ENCODE data around the gene GALNTL6.

Gene GALNTL6

GRCh38 chr4:172147687-172148086, 334.5 kb downstream of the GALNTL6 start:
- DNase-seq: peak; percentile 36 to 64 (median 51)
- Histone ChIP-seq H3K4me3 (ENCODE audit: control insufficient read depth in 1 of 7, extremely low read depth in 1 of 7, insufficient read depth in 4 of 7, low read depth in 2 of 7, low read length in 6 of 7) (peak overlapping the region in 2 of 7 experiments; percentile 8 to 55), H3K27me3 (replicated peaks in 2 of 5; ENCODE audit: control insufficient read depth in 4 of 5, insufficient read depth in 5 of 5, low read length in 4 of 5) (no peaks in the 10 kb centered on the region), H3K4me1 (ENCODE audit: control extremely low read depth in 1 of 4, control insufficient read depth in 4 of 4, insufficient read depth in 4 of 4, low read length in 3 of 4) (peaks cover 6 to 28% (median 9%) of the 10 kb centered on the region in 4 experiments), H3K27ac (ENCODE audit: insufficient read depth in 1 of 2, low read depth in 1 of 2, low read length in 2 of 2, poor library complexity in 1 of 2, severe bottlenecking in 2 of 2) (no peak overlapping the region), H3K36me3 (ENCODE audit: control insufficient read depth in 4 of 4, insufficient read depth in 4 of 4, low read length in 3 of 4) (no peaks in the 10 kb centered on the region), H3K9me3 (ENCODE audit: control extremely low read depth in 1 of 5, control insufficient read depth in 4 of 5, insufficient read depth in 2 of 5, low read depth in 1 of 5, low read length in 4 of 5) (no peaks in the 10 kb centered on the region)
- POLR2A ChIA-PET: no interaction called here
- CTCF ChIA-PET: interaction anchor here (1.1 to 1.5 kb wide), 4 partner anchors 10 to 302 kb away, joined by 3 to 4 read pairs (median 3); no protein-coding TSS in a partner anchor
- 14% methylated on average over 1 of the region's 2 CpGs for WGBS (ENCODE audit: insufficient coverage)

- CTCF ChIA-PET: interaction anchor here (1.0 to 2.4 kb wide), 4 partner anchors 11 to 303 kb away, joined by 3 to 8 read pairs (median 3); no protein-coding TSS in a partner anchor
- whole genome bisulfite sequencing (ENCODE audit: insufficient coverage): 77% methylated on average over 5 of the region's 5 CpGs
Measured at GRCh38 chr4:172149329-172149728, 336.1 kb downstream of the GALNTL6 start.

DNA sequence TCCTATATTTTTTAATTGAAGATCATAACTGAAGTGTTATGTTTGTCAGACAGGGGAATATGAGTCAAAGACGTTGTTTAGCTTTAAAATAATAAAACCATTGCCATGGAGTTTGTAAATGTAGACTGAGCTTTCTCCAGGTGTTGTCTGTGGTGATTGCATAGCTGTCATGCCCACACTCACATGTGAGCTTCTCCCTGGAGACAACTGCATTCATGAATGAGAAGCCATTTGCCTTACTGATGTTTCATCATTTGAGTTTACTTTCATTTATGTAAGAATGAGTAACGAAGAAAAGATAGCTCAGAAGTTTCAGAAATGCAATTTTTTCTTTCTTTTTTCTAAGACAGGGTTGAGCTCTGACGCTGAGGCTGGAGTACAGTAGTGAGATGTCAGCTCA, 339.1 kb downstream of the GALNTL6 start:
- 100% methylated on average over 1 of the region's 3 CpGs for WGBS (ENCODE audit: insufficient coverage)
- ChIA-PET POLR2A (no interaction called here), CTCF (interaction anchor here (0.8 kb wide), 1 partner anchor 47 kb away, joined by 4 read pairs; no protein-coding TSS in a partner anchor)
- Histone ChIP-seq H3K27ac (ENCODE audit: insufficient read depth in 1 of 2, low read depth in 1 of 2, low read length in 2 of 2, poor library complexity in 1 of 2, severe bottlenecking in 2 of 2) (no peak overlapping the region), H3K4me3 (ENCODE audit: control insufficient read depth in 1 of 7, extremely low read depth in 1 of 7, insufficient read depth in 4 of 7, low read depth in 2 of 7, low read length in 6 of 7) (no peak overlapping the region), H3K36me3 (ENCODE audit: control insufficient read depth in 4 of 4, insufficient read depth in 4 of 4, low read length in 3 of 4) (no peaks in the 10 kb centered on the region), H3K4me1 (ENCODE audit: control extremely low read depth in 1 of 4, control insufficient read depth in 4 of 4, insufficient read depth in 4 of 4, low read length in 3 of 4) (peaks cover 0 to 5% (median 2%) of the 10 kb centered on the region in 4 experiments), H3K9me3 (ENCODE audit: control extremely low read depth in 1 of 5, control insufficient read depth in 4 of 5, insufficient read depth in 2 of 5, low read depth in 1 of 5, low read length in 4 of 5) (no peaks in the 10 kb centered on the region), H3K27me3 (replicated peaks in 2 of 5; ENCODE audit: control insufficient read depth in 4 of 5, insufficient read depth in 5 of 5, low read length in 4 of 5) (no peaks in the 10 kb centered on the region)
- DNase-seq: no peak

More at GRCh38 chr4:172149329-172149728, 336.1 kb downstream of the GALNTL6 start:
- H3K27me3 ChIP-seq (replicated peaks in 2 of 5; ENCODE audit: control insufficient read depth in 4 of 5, insufficient read depth in 5 of 5, low read length in 4 of 5): no peaks in the 10 kb centered on the region
- H3K27ac ChIP-seq (ENCODE audit: insufficient read depth in 1 of 2, low read depth in 1 of 2, low read length in 2 of 2, poor library complexity in 1 of 2, severe bottlenecking in 2 of 2): no peak overlapping the region
- no peaks in the 10 kb centered on the region for H3K36me3 ChIP-seq (ENCODE audit: control insufficient read depth in 4 of 4, insufficient read depth in 4 of 4, low read length in 3 of 4)
- POLR2A ChIA-PET: no interaction called here
- no peak for DNase-seq
- H3K4me3 ChIP-seq (ENCODE audit: control insufficient read depth in 1 of 7, extremely low read depth in 1 of 7, insufficient read depth in 4 of 7, low read depth in 2 of 7, low read length in 6 of 7): no peak overlapping the region
- H3K4me1 ChIP-seq (ENCODE audit: control extremely low read depth in 1 of 4, control insufficient read depth in 4 of 4, insufficient read depth in 4 of 4, low read length in 3 of 4): peaks cover 0 to 14% (median 4%) of the 10 kb centered on the region in 4 experiments
- H3K9me3 ChIP-seq (ENCODE audit: control extremely low read depth in 1 of 5, control insufficient read depth in 4 of 5, insufficient read depth in 2 of 5, low read depth in 1 of 5, low read length in 4 of 5): no peaks in the 10 kb centered on the region

GRCh38 chr4:172153719-172154118, 340.5 kb downstream of the GALNTL6 start:
- DNase-seq: peak in 2 of 3 donors; percentile 31 to 36
- 70% methylated on average over 1 of the region's 4 CpGs for WGBS (ENCODE audit: insufficient coverage)
- CTCF ChIA-PET: no interaction called here
- Histone ChIP-seq H3K36me3 (ENCODE audit: control insufficient read depth in 4 of 4, insufficient read depth in 4 of 4, low read length in 3 of 4) (no peaks in the 10 kb centered on the region), H3K4me1 (ENCODE audit: control extremely low read depth in 1 of 4, control insufficient read depth in 4 of 4, insufficient read depth in 4 of 4, low read length in 3 of 4) (peaks cover 0 to 3% (median 0%) of the 10 kb centered on the region in 4 experiments), H3K9me3 (ENCODE audit: control extremely low read depth in 1 of 5, control insufficient read depth in 4 of 5, insufficient read depth in 2 of 5, low read depth in 1 of 5, low read length in 4 of 5) (no peaks in the 10 kb centered on the region), H3K4me3 (ENCODE audit: control insufficient read depth in 1 of 7, extremely low read depth in 1 of 7, insufficient read depth in 4 of 7, low read depth in 2 of 7, low read length in 6 of 7) (no peak overlapping the region), H3K27me3 (replicated peaks in 2 of 5; ENCODE audit: control insufficient read depth in 4 of 5, insufficient read depth in 5 of 5, low read length in 4 of 5) (no peaks in the 10 kb centered on the region), H3K27ac (ENCODE audit: insufficient read depth in 1 of 2, low read depth in 1 of 2, low read length in 2 of 2, poor library complexity in 1 of 2, severe bottlenecking in 2 of 2) (no peak overlapping the region)
- POLR2A ChIA-PET: no interaction called here

DNA sequence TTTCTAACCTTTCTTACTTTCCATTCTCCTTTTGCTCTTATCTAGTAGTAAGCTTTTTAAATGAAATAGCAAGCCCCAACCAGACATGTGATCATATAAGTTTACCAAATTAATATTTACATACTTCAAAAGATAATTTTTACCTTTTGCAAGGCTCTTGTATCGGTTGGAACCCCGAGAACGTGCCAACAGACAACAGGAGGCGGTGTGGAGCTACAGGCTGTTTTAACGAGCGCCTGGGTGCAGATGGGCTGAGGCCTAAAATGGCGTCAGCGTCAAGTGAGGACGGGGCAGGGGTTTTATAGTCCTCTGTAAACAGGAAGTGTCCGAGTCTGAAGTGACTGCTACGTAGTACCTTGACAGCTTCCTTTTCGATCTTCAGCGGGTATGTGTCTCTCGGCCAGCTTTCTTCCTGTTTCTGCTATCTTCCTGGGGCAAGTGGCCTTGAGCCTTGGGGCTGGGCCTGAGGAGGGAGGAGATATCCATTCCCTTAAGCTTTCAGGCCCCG, 342.7 kb downstream of the GALNTL6 start:
- WGBS (ENCODE audit: insufficient coverage): 83% methylated on average over 13 of the region's 15 CpGs
- peak in 1 of 3 donors; percentile 27 for DNase-seq
- no peak overlapping the region for H3K4me3 ChIP-seq (ENCODE audit: control insufficient read depth in 1 of 7, extremely low read depth in 1 of 7, insufficient read depth in 4 of 7, low read depth in 2 of 7, low read length in 6 of 7)
- no peaks in the 10 kb centered on the region for H3K36me3 ChIP-seq (ENCODE audit: control insufficient read depth in 4 of 4, insufficient read depth in 4 of 4, low read length in 3 of 4)
- H3K4me1 ChIP-seq (ENCODE audit: control extremely low read depth in 1 of 4, control insufficient read depth in 4 of 4, insufficient read depth in 4 of 4, low read length in 3 of 4): peaks cover 0 to 3% (median 0%) of the 10 kb centered on the region in 4 experiments
- H3K27me3 ChIP-seq (replicated peaks in 2 of 5; ENCODE audit: control insufficient read depth in 4 of 5, insufficient read depth in 5 of 5, low read length in 4 of 5): no peaks in the 10 kb centered on the region
- POLR2A ChIA-PET: interaction anchor here (0.7 kb wide), 1 partner anchor 119 kb away, joined by 3 read pairs; no protein-coding TSS in a partner anchor
- CTCF ChIA-PET: no interaction called here
- no peaks in the 10 kb centered on the region for H3K9me3 ChIP-seq (ENCODE audit: control extremely low read depth in 1 of 5, control insufficient read depth in 4 of 5, insufficient read depth in 2 of 5, low read depth in 1 of 5, low read length in 4 of 5)
- H3K27ac ChIP-seq (ENCODE audit: insufficient read depth in 1 of 2, low read depth in 1 of 2, low read length in 2 of 2, poor library complexity in 1 of 2, severe bottlenecking in 2 of 2): no peak overlapping the region

DNA sequence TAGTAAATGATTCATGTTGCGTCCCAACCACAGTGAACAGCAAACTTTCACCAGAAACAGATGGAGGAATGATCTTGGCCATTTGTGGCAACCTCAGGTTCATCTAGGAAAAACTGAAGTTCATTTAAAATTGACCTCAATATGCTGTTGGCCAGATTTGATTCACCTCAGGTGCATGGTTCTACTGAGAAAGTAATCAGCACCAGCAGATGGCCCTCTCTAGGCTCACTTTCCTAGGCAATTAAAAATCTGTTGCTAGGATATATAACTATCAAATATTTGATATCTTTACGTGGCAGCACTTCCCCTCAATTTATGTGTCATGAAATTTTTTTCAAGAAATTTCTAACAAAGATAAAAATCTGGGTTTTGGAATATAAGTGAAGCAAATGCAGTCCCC, 344.7 kb downstream of the GALNTL6 start:
- 100% methylated on average over 1 of the region's 2 CpGs for WGBS (ENCODE audit: insufficient coverage)
- peak; percentile 10 to 80 (median 73) for DNase-seq
- ChIA-PET POLR2A (no interaction called here), CTCF (interaction anchor here (1.5 kb wide), 1 partner anchor 11 kb away, joined by 3 read pairs; no protein-coding TSS in a partner anchor)
- peaks cover 0 to 3% (median 0%) of the 10 kb centered on the region in 4 experiments for H3K4me1 ChIP-seq (ENCODE audit: control extremely low read depth in 1 of 4, control insufficient read depth in 4 of 4, insufficient read depth in 4 of 4, low read length in 3 of 4)
- no peaks in the 10 kb centered on the region for H3K36me3 ChIP-seq (ENCODE audit: control insufficient read depth in 4 of 4, insufficient read depth in 4 of 4, low read length in 3 of 4)
- no peak overlapping the region for H3K27ac ChIP-seq (ENCODE audit: insufficient read depth in 1 of 2, low read depth in 1 of 2, low read length in 2 of 2, poor library complexity in 1 of 2, severe bottlenecking in 2 of 2)
- H3K27me3 ChIP-seq (replicated peaks in 2 of 5; ENCODE audit: control insufficient read depth in 4 of 5, insufficient read depth in 5 of 5, low read length in 4 of 5): no peaks in the 10 kb centered on the region
- no peak overlapping the region for H3K4me3 ChIP-seq (ENCODE audit: control insufficient read depth in 1 of 7, extremely low read depth in 1 of 7, insufficient read depth in 4 of 7, low read depth in 2 of 7, low read length in 6 of 7)
- H3K9me3 ChIP-seq (ENCODE audit: control extremely low read depth in 1 of 5, control insufficient read depth in 4 of 5, insufficient read depth in 2 of 5, low read depth in 1 of 5, low read length in 4 of 5): no peaks in the 10 kb centered on the region

- Histone ChIP-seq H3K4me1 (ENCODE audit: control extremely low read depth in 1 of 4, control insufficient read depth in 4 of 4, insufficient read depth in 4 of 4, low read length in 3 of 4) (no peaks in the 10 kb centered on the region), H3K36me3 (ENCODE audit: control insufficient read depth in 4 of 4, insufficient read depth in 4 of 4, low read length in 3 of 4) (no peaks in the 10 kb centered on the region), H3K27ac (ENCODE audit: insufficient read depth in 1 of 2, low read depth in 1 of 2, low read length in 2 of 2, poor library complexity in 1 of 2, severe bottlenecking in 2 of 2) (no peak overlapping the region), H3K9me3 (ENCODE audit: control extremely low read depth in 1 of 5, control insufficient read depth in 4 of 5, insufficient read depth in 2 of 5, low read depth in 1 of 5, low read length in 4 of 5) (no peaks in the 10 kb centered on the region), H3K27me3 (replicated peaks in 2 of 5; ENCODE audit: control insufficient read depth in 4 of 5, insufficient read depth in 5 of 5, low read length in 4 of 5) (no peaks in the 10 kb centered on the region), H3K4me3 (ENCODE audit: control insufficient read depth in 1 of 7, extremely low read depth in 1 of 7, insufficient read depth in 4 of 7, low read depth in 2 of 7, low read length in 6 of 7) (no peak overlapping the region)
- no peak for DNase-seq
- CTCF ChIA-PET: interaction anchor here (0.6 kb wide), 1 partner anchor 1762 kb away, joined by 3 read pairs; no protein-coding TSS in a partner anchor
- POLR2A ChIA-PET: no interaction called here
- no CpG with 5 or more reads among the region's 2 CpGs for WGBS (ENCODE audit: insufficient coverage)
Measured at GRCh38 chr4:172163215-172163614, 350.0 kb downstream of the GALNTL6 start.

Measured in common myeloid progenitor, CD34-positive (primary cell).